HG02759 (cell line): ENCODE data around the gene ZNF423.
A peak's percentile ranks its signal among the peaks of the same experiment; 100 is the strongest.

Experiments
- ATAC-seq: cut with Tn5 transposase; IDR thresholded peaks from one replicate; pipeline ENCODE4 v1.9.1; 2021; ENCODE audit warnings: mild to moderate bottlenecking, moderate library complexity; ENCODE audit not compliant: unreplicated experiment

Gene ZNF423

DNA sequence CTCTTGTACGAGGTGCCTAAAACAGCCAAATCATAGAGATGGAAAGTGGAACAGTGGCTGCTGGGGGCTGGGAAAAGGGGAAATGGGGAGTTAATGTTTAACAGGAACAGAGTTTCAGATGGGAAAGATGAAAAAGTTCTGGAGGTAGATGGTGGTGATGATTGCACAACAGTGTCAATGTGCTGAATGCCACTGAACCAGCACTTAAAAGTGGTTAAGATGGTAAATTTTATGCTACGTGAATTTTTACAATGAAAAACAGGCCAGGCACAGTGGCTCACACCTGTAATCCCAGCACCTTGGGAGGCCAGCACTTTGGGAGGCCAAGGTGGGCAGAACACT lies 351.9 kb downstream of the ZNF423 start:
- ATAC-seq = peak; percentile 3

GRCh38 chr16:49503256-49504022 lies 352.5 kb downstream of the ZNF423 start:
- ATAC-seq = peak; percentile 67

DNA sequence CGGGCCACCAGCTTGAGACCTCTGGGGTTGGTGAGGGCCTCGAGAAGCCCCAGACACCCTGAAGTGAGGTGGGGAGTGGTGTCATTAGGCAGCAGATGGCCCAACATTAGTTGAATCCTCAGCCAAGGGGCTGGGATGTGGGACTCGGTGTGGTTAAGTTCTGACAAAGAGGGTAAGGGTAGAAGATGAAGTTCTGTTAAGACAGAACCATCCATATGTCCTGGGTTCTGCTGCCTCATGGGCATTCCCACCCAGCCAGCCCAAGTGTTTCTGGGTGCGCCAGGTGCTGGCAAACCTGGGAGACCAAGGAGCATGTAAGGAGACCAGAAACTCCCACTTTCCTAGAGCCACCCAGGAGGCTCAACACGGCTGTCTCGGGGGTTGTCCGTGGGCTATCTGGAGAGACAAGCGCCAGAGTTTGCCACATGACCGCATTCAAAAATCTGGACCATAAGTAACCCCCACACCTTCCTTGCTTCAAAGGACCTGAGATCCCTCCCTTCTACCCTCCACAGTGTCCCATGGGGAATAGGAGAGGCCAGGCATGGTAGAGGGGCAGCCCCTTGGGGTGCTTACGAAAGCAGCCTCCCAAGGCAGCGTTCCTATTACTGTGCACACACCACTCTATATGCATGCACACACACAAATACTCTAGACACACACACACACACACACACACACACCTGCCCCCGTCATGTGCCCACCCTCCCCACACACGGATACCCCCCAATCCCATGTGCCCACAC lies 353.6 kb downstream of the ZNF423 start:
- ATAC-seq = no peak

- ATAC-seq = no peak
Observed at GRCh38 chr16:49499869-49500610, 355.9 kb downstream of the ZNF423 start.

DNA sequence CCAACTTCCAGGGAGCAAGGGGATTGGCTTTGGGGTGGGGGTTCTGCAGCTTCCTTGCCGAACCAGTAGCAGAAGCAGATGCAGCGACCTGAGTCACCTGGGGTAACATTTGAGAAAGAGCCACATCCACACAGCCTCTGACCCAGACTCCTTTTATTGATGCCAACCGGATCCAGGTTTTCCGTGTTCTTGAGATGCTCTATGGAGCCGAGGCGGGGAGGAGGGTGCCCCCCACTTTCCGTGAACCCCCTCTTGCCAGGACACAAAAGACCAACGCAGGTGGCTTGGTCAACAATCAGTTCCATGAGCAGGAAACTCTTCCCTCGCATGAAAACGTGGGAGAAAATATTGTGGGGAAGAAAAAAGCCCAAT lies 356.5 kb downstream of the ZNF423 start:
- no peak for ATAC-seq

- ATAC-seq = no peak
Observed at GRCh38 chr16:49498666-49499413, 357.1 kb downstream of the ZNF423 start.

DNA sequence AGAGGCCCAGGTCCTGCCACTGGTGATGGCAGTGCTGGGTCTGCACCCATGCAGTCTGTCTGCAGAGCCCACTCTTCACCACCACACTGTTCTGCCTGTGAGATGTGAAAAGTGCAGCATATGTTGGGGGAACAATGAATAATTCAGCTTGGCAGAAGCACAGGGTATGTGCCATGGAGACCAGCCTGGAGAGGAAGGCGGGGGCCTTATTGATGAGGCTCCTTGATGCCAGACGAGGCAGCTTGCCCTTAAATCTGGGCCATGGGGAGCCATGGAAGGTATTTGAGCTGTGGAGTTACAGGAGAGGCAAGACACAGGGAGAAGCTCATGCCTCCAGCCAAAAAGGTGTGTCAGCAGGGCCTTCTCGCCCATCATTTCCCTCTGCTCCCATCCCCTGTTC lies 357.6 kb downstream of the ZNF423 start:
- ATAC-seq = no peak

- ATAC-seq = no peak
Observed at GRCh38 chr16:49497466-49497865, 358.4 kb downstream of the ZNF423 start.

DNA sequence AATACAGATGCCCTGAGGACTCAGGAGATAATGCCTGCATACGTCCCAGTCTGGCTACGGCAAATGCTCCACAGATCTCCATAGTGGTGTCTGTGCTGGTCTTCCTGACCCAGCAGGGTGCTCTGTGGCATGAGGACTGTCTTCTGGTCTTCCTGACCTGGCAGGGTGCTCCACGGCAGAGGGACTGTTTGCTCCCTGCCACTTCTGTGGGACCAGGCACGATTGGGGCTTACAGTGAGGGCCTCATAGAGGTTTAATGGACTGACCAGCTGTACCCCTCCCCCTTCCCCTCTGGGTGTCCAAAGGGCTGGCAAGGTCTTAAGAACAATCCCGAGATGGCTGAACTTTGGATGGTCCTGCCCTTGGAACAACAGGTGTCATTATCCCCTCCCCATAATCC lies 359.3 kb downstream of the ZNF423 start:
- no peak for ATAC-seq

- ATAC-seq = no peak
Observed at GRCh38 chr16:49495596-49496355, 360.1 kb downstream of the ZNF423 start.

DNA sequence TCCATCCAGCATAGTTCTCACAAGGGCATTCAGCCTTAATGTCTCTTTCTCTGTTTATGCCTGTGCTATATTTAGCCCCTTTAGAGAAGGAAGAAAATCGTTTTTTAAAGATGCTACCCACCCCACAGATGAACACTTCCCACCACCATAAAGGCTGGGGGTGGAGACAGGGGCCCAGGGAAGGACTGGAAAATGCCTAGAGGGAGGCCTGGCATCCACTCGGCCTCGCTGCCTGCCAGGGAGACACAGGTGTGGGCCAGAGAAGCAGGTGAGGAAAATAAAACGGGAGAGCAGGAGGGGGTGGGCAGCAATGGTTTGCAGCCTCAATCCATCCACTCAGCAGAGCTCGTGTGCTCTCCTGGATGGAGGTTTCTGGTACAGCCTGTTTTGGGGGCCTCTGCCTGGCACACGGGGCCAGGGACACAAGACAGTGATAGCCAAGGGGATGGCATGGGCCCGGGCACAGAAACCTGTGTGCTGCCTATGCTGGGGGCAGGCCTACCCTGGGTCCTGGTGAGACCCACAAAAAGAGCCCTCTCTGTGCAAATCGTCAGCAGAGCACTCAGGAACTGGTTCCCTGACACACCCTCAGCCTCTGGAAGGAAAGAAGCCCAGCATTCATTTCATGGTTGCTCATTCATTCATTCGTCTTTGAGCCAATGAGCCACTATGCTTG lies 360.9 kb downstream of the ZNF423 start:
- ATAC-seq = no peak

DNA sequence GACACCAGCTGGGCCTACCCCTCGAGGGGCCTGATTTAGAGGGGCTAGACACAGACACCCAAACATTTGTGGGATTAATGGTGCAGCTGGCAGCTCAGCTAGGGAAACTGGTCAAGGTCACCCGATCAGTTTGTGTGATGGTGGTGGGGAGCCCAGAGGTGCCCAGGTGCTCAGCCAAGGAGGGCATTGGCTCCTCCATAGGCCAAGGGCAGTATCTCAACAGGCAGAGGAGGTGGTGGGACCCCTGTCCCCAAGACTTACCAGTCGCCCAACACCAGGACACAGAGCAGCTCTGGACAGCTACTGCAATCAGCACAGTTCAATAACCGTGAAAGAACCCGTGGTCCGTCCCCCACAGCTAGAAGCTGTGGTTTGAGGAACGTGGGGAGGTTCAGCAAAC lies 361.4 kb downstream of the ZNF423 start:
- ATAC-seq = no peak

- ATAC-seq = no peak
Observed at GRCh38 chr16:49493836-49494235, 362.1 kb downstream of the ZNF423 start.

- ATAC-seq = no peak
Observed at GRCh38 chr16:49492896-49493626, 362.9 kb downstream of the ZNF423 start.

GRCh38 chr16:49491771-49492761 lies 363.8 kb downstream of the ZNF423 start:
- peak; percentile 79 for ATAC-seq

GRCh38 chr16:49491106-49491670 lies 364.7 kb downstream of the ZNF423 start:
- no peak for ATAC-seq

- ATAC-seq = no peak
Observed at GRCh38 chr16:49490321-49490705, 365.6 kb downstream of the ZNF423 start.
